Stimulated activated CD8-positive, alpha-beta memory T cell treated with anti-CD3 and anti-CD28 coated beads, Interleukin-4, amount 100 ng/mL, for 48 hours (primary cell): ENCODE results near the gene GRIA1.

Source experiments
- DNase-seq: peaks from one replicate; pipeline ENCODE4 v3.0.0-alpha.2; 2020

Gene GRIA1

GRCh38 chr5:153552886-153553285 lies 62.4 kb downstream of the GRIA1 start:
- no peak for DNase-seq

GRCh38 chr5:153555420-153556114 lies 65.1 kb downstream of the GRIA1 start:
- DNase-seq = no peak

- DNase-seq = no peak
Measured at GRCh38 chr5:153558957-153559356, 68.5 kb downstream of the GRIA1 start.

GRCh38 chr5:153559926-153560325 lies 69.5 kb downstream of the GRIA1 start:
- DNase-seq = no peak

GRCh38 chr5:153562189-153562588 lies 71.7 kb downstream of the GRIA1 start:
- no peak for DNase-seq

- DNase-seq = no peak
Measured at GRCh38 chr5:153565822-153566221, 75.4 kb downstream of the GRIA1 start.

GRCh38 chr5:153569036-153569435 lies 78.6 kb downstream of the GRIA1 start:
- DNase-seq = no peak

GRCh38 chr5:153571162-153571561 lies 80.7 kb downstream of the GRIA1 start:
- no peak for DNase-seq

- no peak for DNase-seq
Measured at GRCh38 chr5:153572411-153573145, 82.1 kb downstream of the GRIA1 start.

- no peak for DNase-seq
Measured at GRCh38 chr5:153573326-153574033, 83.0 kb downstream of the GRIA1 start.

- DNase-seq = no peak
Measured at GRCh38 chr5:153584126-153584959, 93.9 kb downstream of the GRIA1 start.

- no peak for DNase-seq
Measured at GRCh38 chr5:153584960-153585359, 94.5 kb downstream of the GRIA1 start.

- no peak for DNase-seq
Measured at GRCh38 chr5:153585622-153586277, 95.3 kb downstream of the GRIA1 start.

- DNase-seq = no peak
Measured at GRCh38 chr5:153592081-153592480, 101.6 kb downstream of the GRIA1 start.

GRCh38 chr5:153594785-153595184 lies 104.3 kb downstream of the GRIA1 start:
- DNase-seq = no peak

GRCh38 chr5:153598099-153598498 lies 107.6 kb downstream of the GRIA1 start:
- no peak for DNase-seq

- no peak for DNase-seq
Measured at GRCh38 chr5:153601377-153601776, 110.9 kb downstream of the GRIA1 start.

GRCh38 chr5:153605386-153605785 lies 114.9 kb downstream of the GRIA1 start:
- no peak for DNase-seq

GRCh38 chr5:153610009-153610408 lies 119.5 kb downstream of the GRIA1 start:
- DNase-seq = no peak

- no peak for DNase-seq
Measured at GRCh38 chr5:153610811-153611210, 120.3 kb downstream of the GRIA1 start.

- no peak for DNase-seq
Measured at GRCh38 chr5:153613144-153613543, 122.7 kb downstream of the GRIA1 start.

- DNase-seq = no peak
Measured at GRCh38 chr5:153613672-153614071, 123.2 kb downstream of the GRIA1 start.
